Chondrocyte (in vitro differentiated cells): ENCODE data around the gene S100A4. TPM values are rescaled to one million over a fixed set of nuclear protein-coding genes. Genes with fewer than 3 reads are reported as not detected.

Experiments
- DNase-seq: peaks from one replicate; pipeline ENCODE4 v3.0.0; 2021; ENCODE audit warnings: mixed read lengths, low spot score
- H3K27ac Mint-ChIP-seq: one replicate; pipeline ENCODE4 v1.8.0; 2021; ENCODE audit warnings: mild to moderate bottlenecking, moderate library complexity, mixed read lengths; ENCODE audit not compliant: unreplicated experiment
- H3K27me3 Mint-ChIP-seq: 2 replicates; pipeline ENCODE4 v1.8.0; 2021; ENCODE audit warnings: low read depth, mixed read lengths
- H3K36me3 Mint-ChIP-seq: 2 replicates; pipeline ENCODE4 v1.8.0; 2021; ENCODE audit warnings: low read depth, mixed read lengths
- H3K4me1 Mint-ChIP-seq: 2 replicates; pipeline ENCODE4 v1.8.0; 2021; ENCODE audit warnings: low read depth, mild to moderate bottlenecking, mixed read lengths
- H3K4me3 Mint-ChIP-seq: one replicate; pipeline ENCODE4 v1.8.0; 2021; ENCODE audit warnings: mild to moderate bottlenecking, moderate library complexity, mixed read lengths; ENCODE audit not compliant: unreplicated experiment
- H3K9me3 Mint-ChIP-seq: 2 replicates; pipeline ENCODE4 v1.8.0; 2021; ENCODE audit warnings: low read depth, mixed read lengths
- CTCF ChIP-seq: fragments of 200-600 bp; sonication (generic); IDR thresholded peaks from 2 replicates; pipeline ENCODE4 v1.5.0; 2021; ENCODE audit warnings: antibody characterized with exemption, mild to moderate bottlenecking, moderate library complexity
- total RNA-seq: library from RNA; stranded (reverse); gene quantifications from 3 replicates; pipeline ENCODE4 v1.2.1, GENCODE V29; 2021

Gene S100A4
- total RNA-seq, 1 donor from 2014 or later = 388 TPM

DNA sequence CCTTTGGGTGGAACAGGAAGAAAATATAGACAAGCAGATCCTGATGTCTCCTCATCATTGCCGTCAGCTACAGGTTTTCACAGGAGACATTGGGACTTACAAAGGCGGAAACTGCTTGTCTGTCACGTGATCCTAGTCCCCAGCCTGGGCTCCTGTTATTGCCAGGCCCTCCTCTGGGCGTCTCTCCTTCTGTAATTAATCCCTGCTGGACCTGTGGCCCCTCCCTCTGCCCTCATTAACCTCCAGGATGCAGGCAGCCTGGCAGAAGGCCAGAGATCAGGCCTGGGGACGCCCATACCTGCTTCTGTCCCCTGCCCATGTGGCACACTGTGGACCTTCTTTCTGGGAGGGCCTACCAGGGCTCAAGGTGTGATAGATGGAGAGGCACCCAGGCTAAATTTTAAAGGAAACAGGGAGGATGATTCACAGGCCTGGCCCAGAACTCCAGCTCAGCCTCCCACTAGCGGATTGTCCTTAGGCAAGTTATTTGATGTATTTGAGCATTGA, 7.2 kb downstream of the S100A4 start:
- H3K9me3 Mint-ChIP-seq = no peaks in the 10 kb centered on the region
- no peak overlapping the region for H3K27ac Mint-ChIP-seq
- H3K36me3 Mint-ChIP-seq = no peaks in the 10 kb centered on the region
- no peak for TF ChIP-seq CTCF
- H3K4me3 Mint-ChIP-seq = no peak overlapping the region
- peaks cover 54% of the 10 kb centered on the region for H3K4me1 Mint-ChIP-seq
- H3K27me3 Mint-ChIP-seq = no peaks in the 10 kb centered on the region
- no peak for DNase-seq

- H3K27me3 Mint-ChIP-seq = no peaks in the 10 kb centered on the region
- no peaks in the 10 kb centered on the region for H3K36me3 Mint-ChIP-seq
- peaks cover 54% of the 10 kb centered on the region for H3K4me1 Mint-ChIP-seq
- DNase-seq = no peak
- no peak overlapping the region for H3K27ac Mint-ChIP-seq
- no peaks in the 10 kb centered on the region for H3K9me3 Mint-ChIP-seq
- H3K4me3 Mint-ChIP-seq = no peak overlapping the region
- TF ChIP-seq CTCF = no peak
Observed at GRCh38 chr1:153537376-153537730, 8.3 kb downstream of the S100A4 start.

DNA sequence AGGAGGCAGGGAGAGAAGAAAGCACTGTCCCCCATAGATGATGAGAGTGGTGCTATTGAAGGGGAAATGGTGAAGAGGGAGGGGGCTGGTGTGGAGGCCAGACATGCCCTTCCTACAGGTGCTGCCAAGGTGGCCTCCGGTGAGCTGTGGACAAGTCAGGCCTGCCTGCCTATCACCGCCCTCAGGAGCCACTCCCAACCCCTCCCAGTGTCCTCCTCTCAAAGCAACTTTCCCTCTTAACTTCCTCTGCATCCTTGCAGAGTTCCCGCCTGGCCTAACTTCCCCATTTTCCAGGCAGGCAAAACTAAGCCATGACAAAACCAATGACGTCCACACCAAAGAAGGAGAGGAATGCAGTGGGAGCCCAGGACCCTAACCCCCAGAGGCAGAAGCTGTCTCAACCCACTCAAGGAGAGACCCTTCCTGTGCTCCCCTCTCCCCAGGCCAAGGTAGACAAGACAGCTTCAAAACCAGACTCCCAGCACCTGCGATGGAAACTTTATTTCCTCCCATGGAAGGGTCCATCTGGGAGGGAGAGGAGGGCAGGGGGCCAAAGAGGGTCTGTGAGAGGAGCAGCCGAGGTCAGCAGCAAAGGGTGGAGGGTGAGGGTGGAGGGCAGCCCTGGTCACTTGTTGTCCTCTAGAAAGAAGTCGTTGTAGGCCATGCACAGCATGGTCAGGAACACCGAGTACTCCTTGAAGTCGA, 8.8 kb downstream of the S100A4 start:
- no peak for DNase-seq
- no peak for TF ChIP-seq CTCF
- no peak overlapping the region for H3K4me3 Mint-ChIP-seq
- peaks cover 50% of the 10 kb centered on the region for H3K4me1 Mint-ChIP-seq
- H3K36me3 Mint-ChIP-seq = no peaks in the 10 kb centered on the region
- no peaks in the 10 kb centered on the region for H3K27me3 Mint-ChIP-seq
- H3K9me3 Mint-ChIP-seq = no peaks in the 10 kb centered on the region
- no peak overlapping the region for H3K27ac Mint-ChIP-seq

DNA sequence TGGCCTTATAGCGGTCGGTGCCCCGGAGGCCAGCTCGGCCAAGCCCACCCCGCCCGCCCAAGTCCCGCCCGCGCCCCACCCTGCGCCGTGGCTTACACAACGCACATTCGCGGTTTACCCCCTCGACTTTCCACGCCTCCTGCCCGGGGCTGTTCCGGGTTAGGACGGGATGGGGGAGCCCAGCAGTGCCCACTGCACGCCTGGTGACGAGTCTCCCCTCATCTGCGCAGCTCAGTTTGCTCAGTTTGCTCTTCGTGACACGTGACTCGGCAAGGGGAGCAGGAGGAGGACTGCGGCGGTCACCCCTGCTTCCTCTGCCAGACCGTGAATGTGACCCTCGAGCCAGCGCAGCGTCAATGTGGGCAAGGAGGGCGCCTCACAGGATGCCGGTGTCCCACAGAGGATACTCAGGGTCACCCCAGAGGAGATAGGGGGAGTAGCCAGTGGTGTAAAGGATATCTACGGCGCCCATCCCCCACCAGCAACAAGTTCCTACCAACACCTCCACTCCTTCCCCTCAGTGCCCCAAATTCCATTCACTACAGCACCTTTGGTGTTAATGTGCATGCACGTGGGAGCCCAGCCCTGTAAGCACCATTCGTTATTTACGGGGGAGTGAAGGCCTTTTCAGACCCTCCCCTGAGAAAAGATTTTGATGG, 9.5 kb downstream of the S100A4 start:
- no peaks in the 10 kb centered on the region for H3K36me3 Mint-ChIP-seq
- no peaks in the 10 kb centered on the region for H3K27me3 Mint-ChIP-seq
- no peak overlapping the region for H3K4me3 Mint-ChIP-seq
- no peak overlapping the region for H3K27ac Mint-ChIP-seq
- TF ChIP-seq CTCF = no peak
- H3K9me3 Mint-ChIP-seq = no peaks in the 10 kb centered on the region
- DNase-seq = no peak
- H3K4me1 Mint-ChIP-seq = peaks cover 44% of the 10 kb centered on the region

DNA sequence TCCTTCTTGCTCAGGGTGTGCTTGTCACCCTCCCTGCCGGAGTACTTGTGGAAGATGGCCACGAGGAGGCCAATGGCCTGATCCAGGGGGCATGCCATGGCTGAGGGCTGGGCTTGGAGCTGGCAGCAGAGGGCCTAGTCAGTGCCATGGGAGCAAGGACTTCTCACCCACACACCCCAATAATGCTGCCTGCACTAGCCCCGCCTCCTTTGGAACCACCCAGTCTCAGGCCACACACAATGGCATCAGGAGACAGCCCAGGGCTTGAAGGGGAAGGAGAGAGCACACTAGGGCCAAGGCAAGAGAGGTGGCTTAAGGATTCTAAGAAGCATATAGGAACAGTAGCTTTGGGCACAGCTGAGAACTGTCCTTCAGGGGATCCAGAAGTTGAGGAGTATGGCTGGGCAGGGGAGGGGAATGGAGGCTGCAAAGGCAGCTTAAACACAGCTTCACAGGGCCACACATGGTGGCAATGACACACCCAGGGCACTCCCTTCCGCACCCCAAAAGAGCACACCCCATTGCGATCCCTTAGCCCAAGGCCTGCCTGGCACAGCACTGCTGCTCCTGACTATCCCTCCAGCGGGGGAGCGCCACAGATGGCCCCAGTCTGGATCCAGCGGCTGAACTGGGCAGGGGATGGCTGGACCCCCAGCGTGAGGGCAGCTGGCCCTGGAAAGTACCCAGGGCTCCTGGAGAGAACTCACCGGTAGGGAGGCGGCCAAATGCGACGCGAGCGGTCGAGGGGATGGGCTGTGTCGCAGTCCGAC, 10.2 kb downstream of the S100A4 start, which contains the start of gene S100A6:
Gene S100A6 (minus strand): TSS at position 750 of the 770 bp plus-strand sequence. CDS start 652 bp downstream, at position 98.
- no peaks in the 10 kb centered on the region for H3K9me3 Mint-ChIP-seq
- no peak within 1 kb of the TSS for H3K27ac Mint-ChIP-seq
- H3K4me3 Mint-ChIP-seq = no peak within 1 kb of the TSS
- no peak for DNase-seq
- H3K27me3 Mint-ChIP-seq = no peaks in the 10 kb centered on the region
- peaks cover 37% of the 10 kb centered on the region for H3K4me1 Mint-ChIP-seq
- no peaks in the 10 kb centered on the region for H3K36me3 Mint-ChIP-seq
- no peak for TF ChIP-seq CTCF
